Kidney (tissue), 14 donors: ENCODE measurements around the gene PAX5. TPM values are rescaled to one million over a fixed set of nuclear protein-coding genes. Genes with fewer than 3 reads are reported as not detected.
"Not testable (repeated sequence)": the region's sequence is repeated elsewhere in the genome, so short reads cannot be mapped to it uniquely, and the experiment has no call there.

ENCODE experiments used
- DNase-seq, 5 donors: peaks; one replicate each; pipeline ENCODE4 v3.0.0-alpha.2; 2013 to 2020
- FAIRE-seq: peaks from 2 replicates; lab custom pipeline; 2012; peaks lifted over from hg19 to GRCh38; lab: Jason Lieb, UNC
- H3K27ac ChIP-seq, 2 donors: one replicate each; pipeline ENCODE4 v1.7.0; 2013; ENCODE audit warnings: low read depth in 2 of 2, low read length in 2 of 2, inconsistent platforms in 1 of 2
- H3K27me3 ChIP-seq: one replicate; pipeline ENCODE4 v1.7.1; 2013; ENCODE audit warnings: low read length, inconsistent platforms; ENCODE audit not compliant: control insufficient read depth, insufficient read depth
- H3K36me3 ChIP-seq, 3 donors: one replicate each; pipeline versions ENCODE4 v1.7.0 to v1.7.1; 2013; ENCODE audit warnings: low read length in 3 of 3, control low read depth in 1 of 3, inconsistent platforms in 1 of 3; ENCODE audit not compliant: insufficient read depth in 3 of 3, control insufficient read depth in 2 of 3
- H3K4me1 ChIP-seq, 3 donors: one replicate each; pipeline versions ENCODE4 v1.7.0 to v1.7.1; 2013; ENCODE audit warnings: low read length in 3 of 3, inconsistent platforms in 1 of 3, low read depth in 1 of 3; ENCODE audit not compliant: control insufficient read depth in 2 of 3, insufficient read depth in 2 of 3
- H3K4me3 ChIP-seq, 3 donors: one replicate each; pipeline versions ENCODE4 v1.7.0 to v1.8.1; 2013; ENCODE audit warnings: low read length in 3 of 3, control low read depth in 1 of 3, inconsistent platforms in 1 of 3
- H3K9ac ChIP-seq, 3 donors: one replicate each; pipeline versions ENCODE4 v1.7.0 to v1.7.1; 2013; ENCODE audit warnings: low read length in 3 of 3, control low read depth in 1 of 3, inconsistent platforms in 1 of 3
- H3K9me3 ChIP-seq, 3 donors: one replicate each; pipeline versions ENCODE4 v1.7.0 to v1.7.1; 2013; ENCODE audit warnings: low read length in 3 of 3, control low read depth in 1 of 3, inconsistent platforms in 1 of 3; ENCODE audit not compliant: control insufficient read depth in 2 of 3, insufficient read depth in 1 of 3
- intact Hi-C: fragments of 100-400 bp; cut with DNase I; formaldehyde crosslinking; loops from one replicate; pipeline ENCODE4 v1.11.1; 2022
- polyA plus RNA-seq: library from polyadenylated mRNA; stranded (reverse); fragments of 350-450 nt; fragmentation: Illumina TruSeq; extraction: RNeasy Lipid Tissue Mini Kit (QIAGEN cat#74804); gene quantifications from one replicate; pipeline ENCODE4 v1.2.3, GENCODE V29; 2014; ENCODE audit warnings: low read depth, low replicate concordance; ENCODE audit not compliant: insufficient read depth
- total RNA-seq: library from RNA; stranded (reverse); fragmentation: NEBNext Ultra II Directional; extraction: Animal tissue kit (Norgen Biotek cat#: 25700); gene quantifications from one replicate; pipeline ENCODE4 v1.2.1, GENCODE V29; 2021
- TF ChIP-seq, protein P1 (sequence below): IDR thresholded peaks from 3 replicates; pipeline ENCODE4 v1.5.1; 2012; ENCODE audit warnings: mild to moderate bottlenecking, moderate library complexity, borderline replicate concordance; ENCODE audit not compliant: insufficient read depth; ENCODE audit errors: extremely low read depth
- donor health status: control.
- donor health status: control.
- donor health status: control.
- donor health status: control.
- donor health status: control.
- donor health status: DM: yes; HTN: yes; CAD: no.
- donor health status: Normal renal cell carcinoma (clear cell type).

Gene PAX5
- total and polyA plus RNA-seq, 2 donors from 2014 or later = 2.7 TPM; not detected in 1

DNA sequence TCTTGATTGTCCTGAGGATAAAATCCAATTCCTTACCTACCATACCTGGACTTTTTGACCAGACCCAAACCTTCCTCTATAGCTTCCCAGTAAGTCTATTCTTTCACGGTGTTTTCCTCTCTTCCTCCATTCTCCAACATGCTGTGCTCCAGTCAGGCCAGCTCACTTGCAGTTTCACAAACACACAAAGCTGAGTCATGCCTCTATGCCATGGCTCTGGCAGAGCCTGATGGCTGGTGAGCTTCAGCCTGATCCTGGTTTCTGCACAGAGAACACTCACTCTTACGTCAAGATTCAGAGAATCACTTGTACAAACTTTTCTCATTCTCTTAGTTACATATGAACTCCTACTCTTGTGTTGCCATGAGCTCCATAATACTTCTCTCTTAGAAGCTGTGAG lies 27.7 kb upstream of the PAX5 start:
- Histone ChIP-seq H3K27ac (no peak overlapping the region), H3K9me3 (no peaks in the 10 kb centered on the region), H3K4me1 (no peaks in the 10 kb centered on the region), H3K9ac (no peak overlapping the region), H3K36me3 (no peaks in the 10 kb centered on the region), H3K4me3 (no peak overlapping the region), H3K27me3 (peaks cover 6% of the 10 kb centered on the region)
- TF ChIP-seq, protein P1, sequence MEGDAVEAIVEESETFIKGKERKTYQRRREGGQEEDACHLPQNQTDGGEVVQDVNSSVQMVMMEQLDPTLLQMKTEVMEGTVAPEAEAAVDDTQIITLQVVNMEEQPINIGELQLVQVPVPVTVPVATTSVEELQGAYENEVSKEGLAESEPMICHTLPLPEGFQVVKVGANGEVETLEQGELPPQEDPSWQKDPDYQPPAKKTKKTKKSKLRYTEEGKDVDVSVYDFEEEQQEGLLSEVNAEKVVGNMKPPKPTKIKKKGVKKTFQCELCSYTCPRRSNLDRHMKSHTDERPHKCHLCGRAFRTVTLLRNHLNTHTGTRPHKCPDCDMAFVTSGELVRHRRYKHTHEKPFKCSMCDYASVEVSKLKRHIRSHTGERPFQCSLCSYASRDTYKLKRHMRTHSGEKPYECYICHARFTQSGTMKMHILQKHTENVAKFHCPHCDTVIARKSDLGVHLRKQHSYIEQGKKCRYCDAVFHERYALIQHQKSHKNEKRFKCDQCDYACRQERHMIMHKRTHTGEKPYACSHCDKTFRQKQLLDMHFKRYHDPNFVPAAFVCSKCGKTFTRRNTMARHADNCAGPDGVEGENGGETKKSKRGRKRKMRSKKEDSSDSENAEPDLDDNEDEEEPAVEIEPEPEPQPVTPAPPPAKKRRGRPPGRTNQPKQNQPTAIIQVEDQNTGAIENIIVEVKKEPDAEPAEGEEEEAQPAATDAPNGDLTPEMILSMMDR = no peak
- intact Hi-C loops = no loop called here
- DNase-seq = no peak
- no peak for FAIRE-seq

DNA sequence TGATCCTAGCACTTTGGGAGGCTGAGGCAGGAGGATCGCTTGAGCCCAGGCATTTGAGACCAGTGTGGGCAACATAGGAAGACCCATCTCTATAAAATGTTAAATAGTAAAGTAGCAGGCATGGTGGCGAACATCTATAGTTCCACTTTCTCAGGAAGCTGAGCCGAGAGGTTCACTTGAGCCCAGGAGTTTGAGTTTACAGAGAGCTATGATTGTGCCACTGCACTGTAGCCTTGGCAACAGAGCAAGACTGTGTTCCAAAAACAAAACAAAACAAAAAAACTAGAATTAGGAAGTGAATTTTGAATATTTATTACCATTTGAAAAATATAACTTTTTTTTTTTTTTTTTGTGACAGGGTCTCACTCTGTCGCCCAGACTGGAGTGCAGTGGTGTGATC lies 26.8 kb upstream of the PAX5 start:
- Histone ChIP-seq H3K4me3 (no peak overlapping the region), H3K9ac (no peak overlapping the region), H3K36me3 (no peaks in the 10 kb centered on the region), H3K27me3 (peaks cover 6% of the 10 kb centered on the region), H3K9me3 (no peaks in the 10 kb centered on the region), H3K4me1 (no peaks in the 10 kb centered on the region), H3K27ac (no peak overlapping the region)
- FAIRE-seq (no peak), DNase-seq (no peak)
- intact Hi-C loops = no loop called here
- TF ChIP-seq, protein P1 = no peak

DNA sequence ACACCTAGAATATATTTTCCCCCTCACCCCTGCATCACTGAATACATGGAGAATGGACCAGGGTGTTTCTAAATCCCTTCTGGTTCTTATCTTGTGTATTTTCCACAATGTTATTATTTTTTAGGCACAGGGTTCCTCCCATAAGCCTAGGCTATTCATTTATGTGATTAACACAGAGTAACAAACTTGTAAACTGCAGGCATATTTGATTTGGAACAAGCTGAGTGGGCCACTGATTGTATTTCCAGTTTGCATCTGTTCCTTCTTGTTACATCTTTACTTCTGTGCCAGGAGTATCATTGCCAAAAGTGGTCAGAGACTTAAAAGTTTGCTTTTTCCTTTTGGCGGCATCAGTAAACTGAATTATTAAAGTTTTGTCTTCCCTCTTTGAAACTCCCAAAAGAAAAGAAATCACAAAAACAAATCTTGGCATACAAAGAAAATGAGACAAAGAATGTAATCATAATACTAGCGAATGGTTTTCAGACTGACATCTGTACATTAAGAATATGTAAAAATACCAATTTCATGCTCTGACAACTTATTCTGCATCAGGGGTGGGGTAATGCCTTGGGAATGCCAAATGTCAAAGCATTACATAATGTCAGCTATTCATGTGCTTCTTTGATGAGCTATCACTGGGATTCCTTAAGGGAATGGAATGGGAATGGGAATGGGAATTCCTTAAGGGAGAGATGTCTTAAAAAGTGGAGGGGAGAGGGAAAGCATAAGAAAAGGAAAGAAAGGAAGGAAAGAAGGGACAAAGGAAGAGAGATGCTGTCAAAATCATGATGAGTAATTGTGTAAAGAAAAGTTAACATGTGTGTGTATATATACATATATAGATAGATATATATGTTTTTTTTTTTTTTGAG lies 22.2 kb upstream of the PAX5 start:
- FAIRE-seq (no peak), DNase-seq (no peak)
- intact Hi-C loops = no loop called here
- H3K36me3 ChIP-seq = no peaks in the 10 kb centered on the region
- H3K9ac ChIP-seq = no peak overlapping the region
- TF ChIP-seq, protein P1 = no peak
- H3K27ac ChIP-seq = no peak overlapping the region
- H3K4me3 ChIP-seq = no peak overlapping the region
- no peaks in the 10 kb centered on the region for H3K9me3 ChIP-seq
- H3K27me3 ChIP-seq = peaks cover 24% of the 10 kb centered on the region
- H3K4me1 ChIP-seq = no peaks in the 10 kb centered on the region

DNA sequence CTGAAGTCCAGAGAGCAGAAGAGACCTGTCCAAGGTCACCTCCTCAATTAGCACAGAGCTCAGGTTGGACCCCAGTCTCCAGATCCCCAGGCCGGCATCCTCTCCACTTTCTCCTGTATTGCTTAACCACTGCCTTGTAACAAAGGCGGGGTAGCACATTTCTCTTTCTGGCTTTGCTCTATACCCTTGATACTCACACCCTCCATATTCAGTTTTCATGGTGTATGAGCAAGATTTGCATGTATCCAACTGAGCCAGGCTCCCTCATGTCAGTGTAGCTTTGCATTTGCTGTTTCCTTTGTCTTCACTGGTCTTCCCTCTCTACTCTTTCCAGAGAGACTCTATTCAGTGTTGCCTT lies 20.3 kb upstream of the PAX5 start:
- H3K4me3 ChIP-seq, H3K9me3 ChIP-seq, FAIRE-seq, H3K27ac ChIP-seq, H3K36me3 ChIP-seq, DNase-seq, intact Hi-C loops, H3K9ac ChIP-seq, H3K4me1 ChIP-seq: not testable (repeated sequence)
- H3K27me3 ChIP-seq = peaks cover 28% of the 10 kb centered on the region
